PFSK-1 (cell line): ENCODE data around the gene DDX50.

Experiments
- FOXP2 ChIP-seq: optimal IDR thresholded peaks from 2 replicates; pipeline ENCODE3; 2011; ENCODE audit warnings: borderline replicate concordance, control low read depth, inconsistent platforms; ENCODE audit not compliant: insufficient read depth; ENCODE audit errors: extremely low read length, extremely low read depth
- POLR2AphosphoS5 ChIP-seq: IDR thresholded peaks from 2 replicates; pipeline ENCODE4 v1.6.1; 2012; ENCODE audit warnings: low read depth, mild to moderate bottlenecking, control low read depth, low read length, moderate library complexity
- REST ChIP-seq, 2 experiments: IDR thresholded peaks; 2 replicates each; pipeline versions ENCODE4 v1.6.1 to v1.8.0; 2011 to 2012; ENCODE audit warnings: low read depth in 2 of 2, low read length in 2 of 2, control low read depth in 1 of 2, inconsistent platforms in 1 of 2, mild to moderate bottlenecking in 1 of 2, moderate library complexity in 1 of 2; ENCODE audit not compliant: insufficient read depth in 1 of 2
- SIN3A ChIP-seq: IDR thresholded peaks from 2 replicates; pipeline ENCODE4 v1.6.1; 2012; ENCODE audit warnings: mild to moderate bottlenecking, low read length, moderate library complexity, borderline replicate concordance; ENCODE audit not compliant: insufficient read depth
- TAF1 ChIP-seq: IDR thresholded peaks from 2 replicates; pipeline ENCODE4 v1.6.1; 2012; ENCODE audit warnings: low read length, control low read depth, borderline replicate concordance; ENCODE audit not compliant: insufficient read depth

Gene DDX50

DNA sequence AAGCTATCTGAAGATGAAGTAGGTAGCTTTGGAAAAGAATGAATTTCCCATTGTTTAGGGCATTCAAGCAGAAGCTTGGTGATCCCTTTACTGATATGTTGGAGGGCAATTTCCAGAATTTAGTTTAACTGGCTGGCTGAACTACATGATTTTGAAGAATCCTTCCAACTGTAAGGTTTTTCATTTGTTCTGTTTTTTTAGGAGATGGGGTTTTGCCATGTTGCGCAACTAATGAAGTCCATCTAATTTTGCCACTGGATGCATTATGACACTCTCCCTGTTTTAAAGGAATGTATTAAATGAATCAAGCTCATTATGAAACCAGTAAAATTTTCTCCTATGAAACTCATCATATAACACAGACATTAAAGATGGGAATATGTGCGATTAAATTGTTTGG lies 6.1 kb upstream of the DDX50 start:
- TF ChIP-seq FOXP2, result no peak
- TF ChIP-seq TAF1, result no peak
- TF ChIP-seq POLR2AphosphoS5, result no peak
- no peak for TF ChIP-seq REST (IDR thresholded peaks at IDR 0.05; ENCODE audit: insufficient read depth in 1 of 2, low read depth in 2 of 2, low read length in 2 of 2)
- TF ChIP-seq SIN3A, result no peak

DNA sequence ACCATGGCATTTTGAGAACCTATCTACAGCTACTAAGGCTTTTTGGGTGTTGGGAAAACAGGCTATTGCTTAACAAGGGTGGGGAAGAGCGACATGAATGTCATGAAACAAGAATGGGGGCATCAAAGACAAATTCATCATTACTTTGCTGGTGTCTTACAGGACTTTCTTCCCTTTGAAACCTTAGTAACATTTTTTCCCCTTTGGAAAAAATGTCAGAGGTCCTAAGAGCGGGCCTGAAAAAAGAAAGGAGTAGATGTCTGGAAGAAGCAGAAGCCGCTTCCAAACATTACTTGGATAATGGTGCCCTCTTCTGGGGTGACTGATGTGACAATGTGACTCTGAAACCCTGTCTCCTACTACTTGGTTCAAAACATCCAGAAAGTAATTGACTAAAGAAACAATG lies 3.8 kb upstream of the DDX50 start:
- no peak for TF ChIP-seq SIN3A
- no peak for TF ChIP-seq POLR2AphosphoS5
- TF ChIP-seq FOXP2, result no peak
- TF ChIP-seq REST (IDR thresholded peaks at IDR 0.05; ENCODE audit: insufficient read depth in 1 of 2, low read depth in 2 of 2, low read length in 2 of 2), result no peak
- no peak for TF ChIP-seq TAF1

GRCh38 chr10:68899186-68899745 lies 1.8 kb upstream of the DDX50 start:
- TF ChIP-seq POLR2AphosphoS5 (no peak), REST (IDR thresholded peaks at IDR 0.05; ENCODE audit: insufficient read depth in 1 of 2, low read depth in 2 of 2, low read length in 2 of 2) (no peak), TAF1 (no peak), SIN3A (no peak), FOXP2 (no peak)

- TF ChIP-seq POLR2AphosphoS5, result no peak; the same call in none of the 2 replicates
- peak in 1 of 2 experiments; percentile 5; a peak in 1 of 4 replicates for TF ChIP-seq REST (IDR thresholded peaks at IDR 0.05; ENCODE audit: insufficient read depth in 1 of 2, low read depth in 2 of 2, low read length in 2 of 2)
- no peak for TF ChIP-seq SIN3A
- no peak for TF ChIP-seq FOXP2
- TF ChIP-seq TAF1, result peak; percentile 98
Measured at GRCh38 chr10:68900427-68901104, 549 bp upstream of the DDX50 start.
